H54 (cell line): Measurements from ENCODE around the gene BACH2.

Experiments
- DNase-seq: peaks from one replicate; pipeline ENCODE4 v3.0.0; 2011; ENCODE audit warnings: low spot score, mixed read lengths; ENCODE audit not compliant: insufficient read length
- FAIRE-seq: peaks from 3 replicates; lab custom pipeline; 2011; peaks lifted over from hg19 to GRCh38; lab: Jason Lieb, UNC
- POLR2A ChIP-seq: IDR thresholded peaks from 2 replicates; pipeline ENCODE4 v1.6.1; 2011; ENCODE audit warnings: low read depth, mild to moderate bottlenecking, low read length

The BACH2 gene

GRCh38 chr6:90277302-90278011 lies 19.2 kb downstream of the BACH2 start:
- FAIRE-seq (no peak), DNase-seq (no peak)
- no peak for TF ChIP-seq POLR2A

GRCh38 chr6:90274451-90275030 lies 22.1 kb downstream of the BACH2 start:
- FAIRE-seq (no peak), DNase-seq (no peak)
- no peak for TF ChIP-seq POLR2A

GRCh38 chr6:90273863-90274262 lies 22.8 kb downstream of the BACH2 start:
- DNase-seq (no peak), FAIRE-seq (no peak)
- TF ChIP-seq POLR2A = no peak

- FAIRE-seq (no peak), DNase-seq (no peak)
- TF ChIP-seq POLR2A = no peak
Observed at GRCh38 chr6:90272895-90273294, 23.7 kb downstream of the BACH2 start.

GRCh38 chr6:90271831-90272230 lies 24.8 kb downstream of the BACH2 start:
- no peak for FAIRE-seq
- no peak for DNase-seq
- no peak for TF ChIP-seq POLR2A

GRCh38 chr6:90269334-90269733 lies 27.3 kb downstream of the BACH2 start:
- no peak for FAIRE-seq
- DNase-seq = no peak
- no peak for TF ChIP-seq POLR2A

- TF ChIP-seq POLR2A = no peak
- FAIRE-seq (no peak), DNase-seq (no peak)
Observed at GRCh38 chr6:90268178-90268577, 28.5 kb downstream of the BACH2 start.

- FAIRE-seq (no peak), DNase-seq (no peak)
- TF ChIP-seq POLR2A = no peak
Observed at GRCh38 chr6:90266905-90267621, 29.6 kb downstream of the BACH2 start.

- no peak for TF ChIP-seq POLR2A
Observed at GRCh38 chr6:90264561-90264960, 32.1 kb downstream of the BACH2 start.

GRCh38 chr6:90263633-90264032 lies 33.0 kb downstream of the BACH2 start:
- FAIRE-seq (no peak), DNase-seq (no peak)
- TF ChIP-seq POLR2A = no peak

More at GRCh38 chr6:90264561-90264960, 32.1 kb downstream of the BACH2 start:
- no peak for DNase-seq
- no peak for FAIRE-seq

GRCh38 chr6:90261801-90262200 lies 34.8 kb downstream of the BACH2 start:
- no peak for FAIRE-seq
- DNase-seq = no peak
- TF ChIP-seq POLR2A = no peak

- TF ChIP-seq POLR2A = no peak
- FAIRE-seq = no peak
- DNase-seq = no peak
Observed at GRCh38 chr6:90257486-90257738, 39.2 kb downstream of the BACH2 start.

- no peak for TF ChIP-seq POLR2A
- DNase-seq (no peak), FAIRE-seq (no peak)
Observed at GRCh38 chr6:90256698-90257485, 39.8 kb downstream of the BACH2 start.

GRCh38 chr6:90253631-90254030 lies 43.0 kb downstream of the BACH2 start:
- no peak for TF ChIP-seq POLR2A
- no peak for DNase-seq
- no peak for FAIRE-seq
